IPS-NIHi7 (cell line): Measurements from ENCODE around the gene PRAMEF25.
"Not testable (repeated sequence)": the region's sequence is repeated elsewhere in the genome, so short reads cannot be mapped to it uniquely, and the experiment has no call there.

Experiments used
- DNase-seq: peaks from one replicate; pipeline ENCODE4 v3.0.0; 2012; ENCODE audit warnings: mixed read lengths; ENCODE audit errors: extremely low spot score

PRAMEF25 gene

DNA sequence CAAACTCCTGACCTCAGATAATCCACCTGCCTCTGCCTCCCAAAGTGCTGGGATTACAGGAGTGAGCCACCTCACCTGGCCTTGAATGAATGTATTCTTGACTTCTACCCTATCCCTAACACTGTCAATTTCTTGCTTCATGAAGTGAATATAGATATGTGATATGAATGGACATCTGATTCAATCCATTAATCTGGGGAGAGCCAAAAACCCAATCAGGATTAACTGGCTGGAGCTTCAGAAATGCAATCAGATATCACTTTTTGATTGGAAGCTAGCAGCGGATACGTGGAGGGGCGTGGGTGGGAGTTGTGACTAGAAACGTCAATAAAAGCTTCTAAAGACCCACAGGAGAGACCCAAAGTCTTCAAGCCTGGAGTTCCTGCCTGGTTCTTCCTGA, at the start of gene PRAMEF25:
Gene PRAMEF25 (plus strand): TSS at position 301 of the 400 bp plus-strand sequence. CDS start 2,920 bp downstream, outside the sequence.
- not testable (repeated sequence) for DNase-seq

- DNase-seq, result not testable (repeated sequence)
Measured at GRCh38 chr1:13056475-13056874, 14.1 kb upstream of the PRAMEF25 start, which contains the start of gene PRAMEF27. Gene PRAMEF27, minus strand, starts transcription at chr1:13056575. Its CDS starts 2,916 bp downstream, at chr1:13053659.

DNA sequence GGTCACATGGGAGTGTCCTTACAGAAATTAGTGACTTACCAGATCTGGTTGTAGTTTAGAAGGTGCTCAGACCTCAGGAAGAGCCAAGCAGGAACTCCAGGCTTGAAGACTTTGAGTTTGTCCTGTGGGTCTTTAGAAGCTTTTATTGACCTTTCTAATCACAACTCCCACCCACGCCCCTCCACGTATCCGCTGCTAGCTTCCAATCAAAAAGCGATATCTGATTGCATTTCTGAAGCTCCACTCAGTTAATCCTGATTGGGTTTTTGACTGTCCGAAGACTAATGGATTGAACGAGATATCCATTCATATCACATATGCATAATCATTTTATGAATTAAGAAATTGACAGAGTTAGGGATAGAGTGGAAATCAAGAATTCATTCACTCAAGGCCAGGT, 46.2 kb downstream of the PRAMEF25 start, which contains the start of gene HNRNPCL2:
Gene HNRNPCL2 (minus strand): TSS at position 101 of the 400 bp plus-strand sequence. CDS start 454 bp downstream, outside the sequence.
- not testable (repeated sequence) for DNase-seq
